Cardiac muscle cell (in vitro differentiated cells and primary cell): ENCODE data around the gene NDUFA9. TPM values are rescaled to one million over a fixed set of nuclear protein-coding genes. Genes with fewer than 3 reads are reported as not detected.
A peak's percentile ranks its signal among the peaks of the same experiment; 100 is the strongest.

Source experiments
- DNase-seq, 2 donors: peaks; one replicate each; pipeline versions ENCODE4 v3.0.0 to v3.0.0-alpha.2; 2010 to 2017; ENCODE audit warnings: low read depth in 1 of 2, low spot score in 1 of 2
- H3K27ac ChIP-seq: fragments of 200-600 bp; sonication (generic); 2 replicates; pipeline ENCODE4 v1.5.1; 2016
- H3K27me3 ChIP-seq: fragments of 200-600 bp; sonication (generic); 2 replicates; pipeline ENCODE4 v1.6.0; 2016; ENCODE audit warnings: control low read depth
- H3K36me3 ChIP-seq: fragments of 200-600 bp; sonication (generic); 2 replicates; pipeline ENCODE4 v1.5.1; 2016; ENCODE audit warnings: control low read depth
- H3K4me1 ChIP-seq: fragments of 200-600 bp; sonication (generic); 2 replicates; pipeline ENCODE4 v1.8.1; 2017; ENCODE audit warnings: low read depth, mild to moderate bottlenecking, mixed run types
- H3K4me3 ChIP-seq: fragments of 200-600 bp; sonication (generic); 2 replicates; pipeline ENCODE4 v1.5.1; 2016; ENCODE audit warnings: mild to moderate bottlenecking
- H3K9me3 ChIP-seq: fragments of 200-600 bp; sonication (generic); 2 replicates; pipeline ENCODE4 v1.5.1; 2017; ENCODE audit warnings: low read depth, mild to moderate bottlenecking, control low read depth
- CTCF ChIP-seq: IDR thresholded peaks from 2 replicates; pipeline ENCODE4 v1.5.1; 2012; ENCODE audit warnings: low read depth, mild to moderate bottlenecking, low read length
- polyA plus RNA-seq: library from polyadenylated mRNA; unstranded; fragments of >200 nt; fragmentation: Nextera tagmentation; extraction: Ambion mirVana; gene quantifications from 2 replicates; pipeline ENCODE4 v1.2.1, GENCODE V29; 2016
- total RNA-seq: library from RNA; depleted of rRNA; stranded (reverse); fragments of >200 nt; gene quantifications from 2 replicates; pipeline ENCODE4 v1.2.3, GENCODE V29; 2016

NDUFA9 gene
- total and polyA plus RNA-seq, 2 experiments from 2014 or later: 46.7 to 219 TPM

DNA sequence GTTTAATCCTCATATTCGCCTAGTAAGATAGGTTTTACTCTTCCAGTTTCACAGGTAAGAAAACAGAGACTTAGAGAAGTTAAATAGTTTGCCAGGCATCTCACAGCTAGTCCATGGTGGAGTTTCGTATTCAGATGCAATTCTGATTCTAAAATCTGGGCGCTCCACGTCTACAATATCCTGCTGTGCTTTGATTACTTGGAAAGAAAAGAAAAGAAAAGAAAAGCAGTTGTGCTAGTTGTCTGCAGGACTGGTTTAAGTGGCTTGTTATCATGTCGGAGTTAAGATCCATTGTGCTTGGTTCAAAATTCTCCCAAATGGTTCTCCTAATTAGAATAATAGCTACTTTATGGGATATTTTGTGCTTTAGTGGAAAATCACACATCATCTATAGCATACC, 18.7 kb upstream of the NDUFA9 start:
- H3K27me3 ChIP-seq: peaks cover 5% of the 10 kb centered on the region
- no peak overlapping the region for H3K27ac ChIP-seq
- no peaks in the 10 kb centered on the region for H3K9me3 ChIP-seq
- TF ChIP-seq CTCF: no peak
- H3K4me3 ChIP-seq: no peak overlapping the region
- no peak for DNase-seq
- no peaks in the 10 kb centered on the region for H3K36me3 ChIP-seq
- H3K4me1 ChIP-seq: no peaks in the 10 kb centered on the region

DNA sequence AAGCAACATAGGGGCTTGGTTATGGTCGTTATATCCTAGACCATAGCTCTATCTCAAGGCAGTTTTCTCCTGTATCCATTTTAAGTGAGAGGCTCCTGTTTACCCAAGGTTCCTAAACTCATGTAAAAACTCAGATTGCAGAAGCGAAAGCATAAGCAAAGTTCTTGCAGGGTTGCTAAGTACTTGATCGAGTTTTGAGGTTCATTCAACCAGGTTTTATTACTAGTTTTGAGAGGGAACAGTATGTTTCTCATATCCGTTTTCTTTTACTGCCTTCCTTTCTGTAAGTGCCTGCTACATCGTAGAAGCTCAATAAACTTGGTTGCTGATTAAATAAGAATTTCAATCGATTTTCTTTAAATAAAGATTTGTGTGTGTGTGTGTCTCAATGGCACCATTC, 5.2 kb upstream of the NDUFA9 start:
- Histone ChIP-seq H3K4me1 (peaks cover 7% of the 10 kb centered on the region), H3K27ac (no peak overlapping the region), H3K27me3 (peaks cover 7% of the 10 kb centered on the region), H3K36me3 (no peaks in the 10 kb centered on the region), H3K9me3 (no peaks in the 10 kb centered on the region), H3K4me3 (no peak overlapping the region)
- no peak for TF ChIP-seq CTCF
- no peak for DNase-seq

DNA sequence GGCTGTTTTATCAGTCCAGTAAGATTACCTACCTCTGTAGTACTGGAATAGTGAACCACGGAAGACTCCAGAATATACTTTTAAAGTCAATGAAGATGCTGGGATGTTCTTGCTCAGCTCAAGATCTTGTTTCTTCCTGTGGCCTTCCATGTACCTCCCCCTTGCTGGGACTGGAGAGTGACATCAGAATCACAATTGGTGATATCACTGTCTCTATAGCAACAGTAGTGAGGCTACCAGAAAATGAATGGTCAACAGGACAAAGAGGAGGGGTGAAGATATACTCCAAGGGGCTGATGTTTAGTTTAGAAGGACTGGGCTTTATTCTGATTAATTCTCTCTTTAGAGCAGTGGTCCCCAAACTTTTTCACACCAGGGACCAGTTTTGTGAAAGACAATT, 3.9 kb upstream of the NDUFA9 start:
- Histone ChIP-seq H3K27me3 (peaks cover 7% of the 10 kb centered on the region), H3K9me3 (no peaks in the 10 kb centered on the region), H3K4me3 (no peak overlapping the region), H3K36me3 (no peaks in the 10 kb centered on the region), H3K4me1 (peaks cover 11% of the 10 kb centered on the region), H3K27ac (no peak overlapping the region)
- no peak for DNase-seq
- TF ChIP-seq CTCF: no peak

DNA sequence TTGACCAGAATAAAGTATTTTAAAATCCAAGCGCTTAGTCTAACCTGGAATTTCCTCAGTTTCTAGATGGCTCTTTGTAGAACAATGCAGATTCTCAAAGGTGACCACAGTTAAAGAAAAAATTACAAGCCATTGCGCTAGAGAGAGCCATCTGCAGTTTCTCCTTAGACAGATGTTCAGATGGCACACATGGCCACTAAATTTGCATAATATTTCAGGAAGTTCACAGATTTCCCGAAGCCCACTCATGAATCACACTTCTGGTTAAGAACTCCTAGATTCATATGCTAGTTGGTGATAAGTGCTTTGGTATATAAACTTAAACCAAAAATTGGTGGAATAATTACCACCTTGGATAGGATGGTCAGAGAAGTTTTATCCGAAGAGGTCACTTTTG, 812 bp upstream of the NDUFA9 start:
- Histone ChIP-seq H3K27ac (peak overlapping the region; percentile 91), H3K4me1 (peaks cover 16% of the 10 kb centered on the region)

DNA sequence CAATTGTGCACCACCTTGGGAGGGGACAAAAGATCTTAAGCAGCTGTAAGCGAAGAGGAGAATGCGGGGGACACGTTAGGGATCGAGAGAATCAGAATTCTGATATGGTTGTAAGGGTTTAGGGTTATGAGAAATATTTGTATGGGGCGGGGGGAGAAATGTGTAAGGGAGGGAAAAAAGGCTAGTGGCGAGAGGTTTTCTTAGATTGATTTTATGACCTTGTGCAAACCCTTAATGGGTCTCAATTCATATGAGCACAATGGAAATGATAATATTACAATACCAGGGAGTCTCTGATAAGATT, 396 bp downstream of the NDUFA9 start:
- H3K36me3 ChIP-seq: peaks cover 4% of the 10 kb centered on the region
- no peak for DNase-seq
- no peak for TF ChIP-seq CTCF

More for the DNA sequence above, 812 bp upstream of the NDUFA9 start:
- DNase-seq: peak in 1 of 2 donors; percentile 14
- Histone ChIP-seq H3K9me3 (no peaks in the 10 kb centered on the region), H3K36me3 (no peaks in the 10 kb centered on the region), H3K27me3 (no peaks in the 10 kb centered on the region), H3K4me3 (peak overlapping the region; percentile 87)
- TF ChIP-seq CTCF: no peak

DNA sequence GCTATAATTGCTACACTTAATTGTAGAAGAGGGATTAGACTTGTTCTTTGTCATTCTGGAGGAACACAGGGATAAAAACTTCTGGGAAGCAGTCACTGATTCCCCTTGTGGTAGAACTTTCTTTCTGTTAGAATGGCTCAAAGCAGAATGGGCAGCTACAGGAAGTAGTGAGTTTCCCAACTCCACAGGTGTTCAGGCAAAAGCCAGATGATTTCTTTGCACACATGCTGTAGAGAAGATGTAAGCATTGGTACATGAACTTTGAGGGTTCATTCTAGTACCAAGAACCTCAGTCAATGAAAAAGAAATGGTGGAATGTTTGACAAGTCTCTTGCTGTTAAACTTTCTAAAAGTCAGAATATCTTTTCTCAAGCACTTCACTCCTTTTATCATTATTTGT, 4.3 kb downstream of the NDUFA9 start:
- Histone ChIP-seq H3K27ac (no peak overlapping the region), H3K36me3 (peaks cover 32% of the 10 kb centered on the region), H3K4me3 (no peak overlapping the region), H3K9me3 (no peaks in the 10 kb centered on the region), H3K27me3 (no peaks in the 10 kb centered on the region), H3K4me1 (peaks cover 10% of the 10 kb centered on the region)
- TF ChIP-seq CTCF: no peak
- DNase-seq: no peak

More for the DNA sequence above, 396 bp downstream of the NDUFA9 start:
- Histone ChIP-seq H3K27me3 (no peaks in the 10 kb centered on the region), H3K4me3 (peak overlapping the region; percentile 87), H3K27ac (peak overlapping the region; percentile 91), H3K4me1 (peaks cover 16% of the 10 kb centered on the region), H3K9me3 (no peaks in the 10 kb centered on the region)
